K562 (cell line): ENCODE results near the gene TMPRSS9. TPM values are rescaled to one million over a fixed set of nuclear protein-coding genes. Genes with fewer than 3 reads are reported as not detected.

Source experiments
- ATAC-seq: fragments of 200-7000 bp; cut with Tn5 transposase; 3 replicates; pipeline ENCODE4 v1.9.1; 2020; ENCODE audit warnings: moderate library complexity
- BruUV-seq: library from RNA; stranded (reverse); fragments of 400-500 nt; replicated peaks from 2 replicates; lab custom pipeline; 2021; lab: Mats Ljungman, UMichigan
- CTCF ChIA-PET: fragments of 300-600 bp; formaldehyde crosslinking; extraction: SDS; loops from one replicate; lab custom pipeline; 2021; ENCODE audit warnings: low intra/inter-chr PET ratio; lab: Yijun Ruan, JAX
- POLR2A ChIA-PET: fragments of 300-600, 350-650 bp; sonication (Branson Sonifier 250); formaldehyde crosslinking; extraction: SDS; loops from one replicate; lab custom pipeline; 2021; ENCODE audit warnings: antibody characterized with exemption, inconsistent platforms; lab: Yijun Ruan, JAX
- DNase-seq, 4 experiments: peaks; one replicate each; pipeline versions ENCODE4 v3.0.0 to v3.0.0-alpha.2; 2011 to 2018; ENCODE audit warnings: low spot score in 3 of 4, mixed read lengths in 3 of 4; ENCODE audit errors: extremely low read depth in 1 of 4
- FAIRE-seq: peaks from 2 replicates; lab custom pipeline; 2011; peaks lifted over from hg19 to GRCh38; lab: Jason Lieb, UNC
- H2AFZ ChIP-seq: 2 replicates; pipeline ENCODE4 v1.6.0; 2011; ENCODE audit warnings: low read depth, low read length, control low read depth, inconsistent platforms
- H3K27ac ChIP-seq: fragments of 200-600 bp; 3 replicates; pipeline ENCODE4 v1.8.0; 2011; ENCODE audit warnings: low read depth, mild to moderate bottlenecking, control low read depth, inconsistent platforms, low read length, moderate library complexity, mixed read lengths; ENCODE audit errors: extremely low read depth
- H3K27me3 ChIP-seq, 2 experiments: fragments of 300-600 bp in 1 of 2; 2 replicates in 1 of 2; 3 replicates in 1 of 2; pipeline versions ENCODE4 v1.6.0 to v1.8.0; 2011; ENCODE audit warnings: inconsistent platforms in 2 of 2, low read length in 2 of 2, mild to moderate bottlenecking in 1 of 2, mixed read lengths in 1 of 2, moderate library complexity in 1 of 2; ENCODE audit not compliant: control insufficient read depth in 2 of 2, insufficient read depth in 2 of 2
- H3K36me3 ChIP-seq: fragments of 300-600 bp; 3 replicates; pipeline ENCODE4 v1.8.0; 2011; ENCODE audit warnings: mild to moderate bottlenecking, low read length, inconsistent platforms; ENCODE audit not compliant: control insufficient read depth, insufficient read depth
- H3K4me1 ChIP-seq, 2 experiments: fragments of 200-600 bp in 1 of 2; replicated peaks in 1 of 2; 2 replicates in 1 of 2; 3 replicates in 1 of 2; pipeline versions ENCODE4 v1.5.1 to v1.8.0; 2011; ENCODE audit warnings: inconsistent platforms in 2 of 2, low read length in 2 of 2, mild to moderate bottlenecking in 1 of 2, mixed read lengths in 1 of 2, moderate library complexity in 1 of 2; ENCODE audit not compliant: control insufficient read depth in 2 of 2, insufficient read depth in 2 of 2
- H3K4me2 ChIP-seq: 2 replicates; pipeline ENCODE4 v1.6.1; 2011; ENCODE audit warnings: low read length, control low read depth, inconsistent platforms, mixed read lengths; ENCODE audit not compliant: insufficient read depth
- H3K4me3 ChIP-seq: fragments of 200-600 bp; sonication (generic), shearing (Covaris generic); 2 replicates; pipeline ENCODE4 v1.5.1; 2016; ENCODE audit warnings: control low read depth, inconsistent platforms
- H3K79me2 ChIP-seq: fragments of 200-600 bp; 3 replicates; pipeline ENCODE4 v1.8.0; 2011; ENCODE audit warnings: low read length, inconsistent platforms; ENCODE audit not compliant: control insufficient read depth, insufficient read depth
- H3K9ac ChIP-seq, 2 experiments: 2 replicates each; pipeline versions ENCODE4 v1.6.0 to v1.6.1; 2011; ENCODE audit warnings: low read depth in 2 of 2, low read length in 2 of 2, control low read depth in 1 of 2, inconsistent platforms in 1 of 2, mild to moderate bottlenecking in 1 of 2, mixed read lengths in 1 of 2; ENCODE audit not compliant: insufficient read depth in 1 of 2
- H3K9me1 ChIP-seq: one replicate; pipeline ENCODE4 v1.6.0; 2011; ENCODE audit warnings: inconsistent platforms, mild to moderate bottlenecking, low read length, moderate library complexity; ENCODE audit not compliant: control insufficient read depth, insufficient read depth
- H3K9me3 ChIP-seq: replicated peaks from 2 replicates; pipeline ENCODE4 v1.5.1; 2011; ENCODE audit warnings: low read depth, low read length, inconsistent platforms; ENCODE audit not compliant: control insufficient read depth, insufficient read depth
- H4K20me1 ChIP-seq: replicated peaks from 2 replicates; pipeline ENCODE4 v1.6.1; 2011; ENCODE audit warnings: low read length, inconsistent platforms, mixed read lengths; ENCODE audit not compliant: control insufficient read depth, insufficient read depth
- POLR2G ChIP-seq: fragments of 200-400 bp; formaldehyde crosslinking; IDR thresholded peaks from 2 replicates; pipeline ENCODE4 v1.6.1; 2017; ENCODE audit warnings: low read depth, mild to moderate bottlenecking, antibody characterized with exemption, low read length, moderate library complexity
- ZNF766 ChIP-seq: fragments of 200-800 bp; sonication (Bioruptor generic); conservative IDR thresholded peaks from 2 replicates; pipeline ENCODE4 v1.6.1; 2016; ENCODE audit warnings: missing genetic modification characterization, missing compliant biosample characterization
- WGBS: fragments of 100-300 bp; shearing (Covaris generic); methylation state at CpG from one replicate; pipeline ENCODE4 v1.1.6; 2016; ENCODE audit warnings: low coverage, mixed read lengths; ENCODE audit not compliant: insufficient coverage; ENCODE audit errors: missing lambda C conversion rate; 5-methylcytosine and 5-hydroxymethylcytosine counted together
- in situ Hi-C: fragments of 300-500 bp; cut with MboI; formaldehyde crosslinking; loops from 4 replicates; pipeline ENCODE4 v1.15.0; 2018; ENCODE audit warnings: inconsistent platforms, mixed read lengths
- intact Hi-C: fragments of 100-400 bp; cut with micrococcal nuclease; formaldehyde crosslinking; loops from 2 replicates; pipeline ENCODE4 v1.14.2; 2022
- polyA plus RNA-seq, 8 experiments: library from polyadenylated mRNA; depleted of rRNA in 4 of 8; stranded (reverse) in 5 of 8; unstranded in 3 of 8; fragments of >200 nt; fragmentation: Nextera tagmentation in 2 of 8; fragmentation: Illumina TruSeq in 1 of 8; extraction: Ambion mirVana in 2 of 8; extraction: Trizol in 1 of 8; gene quantifications; 2 replicates each; pipeline versions ENCODE4 v1.2.1 to v1.2.3, GENCODE V29; 2011 to 2014; ENCODE audit warnings: inconsistent platforms in 1 of 8, missing spikeins in 1 of 8
- total RNA-seq, 7 experiments: library from RNA; depleted of rRNA in 6 of 7; stranded (reverse); fragments of >200 nt in 6 of 7; fragmentation: Illumina TruSeq in 2 of 7; extraction: Trizol in 2 of 7; gene quantifications; 2 replicates each; pipeline versions ENCODE4 v1.2.1 to v1.2.3, GENCODE V29; 2011 to 2021; ENCODE audit warnings: low replicate concordance in 1 of 7

The TMPRSS9 gene
- total and polyA plus RNA-seq, 9 of the 15 experiments (the other 6 are each of a cell fraction or from before 2014, with no cell fraction given): 0.01 to 0.03 TPM; not detected in 7

DNA sequence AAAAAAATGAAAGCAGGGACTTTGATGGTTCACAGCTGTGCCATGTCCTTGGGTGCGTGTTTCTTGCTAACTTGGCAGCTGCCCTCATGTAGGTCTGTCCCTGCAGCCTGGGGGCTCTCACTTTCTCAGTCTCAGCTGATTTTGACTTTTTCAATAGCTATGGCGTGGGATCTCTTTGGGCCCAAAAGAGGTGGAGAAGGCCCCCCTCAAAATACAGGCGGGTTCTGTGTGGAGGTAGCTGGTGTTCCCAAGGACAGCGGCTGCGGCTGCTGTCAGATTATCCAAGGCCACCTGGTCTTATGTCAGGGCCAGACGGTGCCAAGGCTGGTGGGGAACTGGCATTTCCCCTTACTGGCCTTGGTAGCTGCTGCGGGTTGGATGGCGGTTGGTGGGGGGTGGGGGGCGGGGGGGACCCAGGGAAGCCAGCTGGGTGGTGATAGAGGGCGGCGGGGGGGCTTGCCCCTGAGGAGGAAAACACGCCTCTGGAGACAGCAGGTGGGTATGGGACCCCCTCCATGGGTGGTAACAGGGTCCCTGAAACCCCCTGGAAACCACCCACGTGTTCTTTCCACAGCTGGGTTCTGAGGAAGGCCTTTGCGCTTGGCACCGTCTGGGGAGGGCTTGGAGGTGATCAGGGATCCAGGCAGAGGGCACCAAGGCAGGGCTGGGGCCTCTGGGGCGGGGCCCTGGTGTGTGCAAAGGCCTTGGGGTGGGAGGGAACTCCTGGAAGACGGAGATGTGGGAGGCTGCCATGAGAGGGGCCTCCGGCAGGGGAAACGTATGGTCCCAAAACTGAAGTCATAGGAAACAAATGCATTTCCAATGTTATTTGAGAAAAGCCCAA, 63.2 kb downstream of the TMPRSS9 start:
- ATAC-seq: no peak

More for the DNA sequence above, 63.2 kb downstream of the TMPRSS9 start:
- intact Hi-C loops: no loop called here
- Histone ChIP-seq H3K9me1 (no peaks in the 10 kb centered on the region), H3K4me3 (no peak overlapping the region), H3K36me3 (peaks cover 53% of the 10 kb centered on the region; the same call in 2 of the 3 replicates), H3K4me2 (no peak overlapping the region), H3K27ac (no peak overlapping the region), H3K79me2 (peaks cover 43% of the 10 kb centered on the region)
- no TSS peak for BruUV-seq
- CTCF ChIA-PET: no interaction called here
- POLR2A ChIA-PET: interaction anchor here (0.8 to 0.9 kb wide), 3 partner anchors 24 to 1583 kb away, joined by 3 to 4 read pairs (median 4); no protein-coding TSS in a partner anchor
- FAIRE-seq: no peak
- in situ Hi-C loops: no loop called here
- TF ChIP-seq ZNF766 (CRISPR knock-in tag) (no peak), POLR2G (peak; percentile 56; the same call in 1 of the 2 replicates)
- TF ChIP-seq, all 486 proteins: peak for 1
- Histone ChIP-seq H4K20me1 (peaks cover 10% of the 10 kb centered on the region; the same call in 1 of the 2 replicates), H2AFZ (no peak overlapping the region), H3K9ac (no peak overlapping the region; a peak in 1 of 4 replicates), H3K27me3 (no peaks in the 10 kb centered on the region), H3K9me3 (no peaks in the 10 kb centered on the region), H3K4me1 (peaks cover 11 to 56% of the 10 kb centered on the region in 2 experiments; a peak in 4 of 5 replicates)
- WGBS: 86% methylated on average over 13 of the region's 19 CpGs
- no peak for DNase-seq
